ENCODE measurements around the gene TGFBR3.

DNA sequence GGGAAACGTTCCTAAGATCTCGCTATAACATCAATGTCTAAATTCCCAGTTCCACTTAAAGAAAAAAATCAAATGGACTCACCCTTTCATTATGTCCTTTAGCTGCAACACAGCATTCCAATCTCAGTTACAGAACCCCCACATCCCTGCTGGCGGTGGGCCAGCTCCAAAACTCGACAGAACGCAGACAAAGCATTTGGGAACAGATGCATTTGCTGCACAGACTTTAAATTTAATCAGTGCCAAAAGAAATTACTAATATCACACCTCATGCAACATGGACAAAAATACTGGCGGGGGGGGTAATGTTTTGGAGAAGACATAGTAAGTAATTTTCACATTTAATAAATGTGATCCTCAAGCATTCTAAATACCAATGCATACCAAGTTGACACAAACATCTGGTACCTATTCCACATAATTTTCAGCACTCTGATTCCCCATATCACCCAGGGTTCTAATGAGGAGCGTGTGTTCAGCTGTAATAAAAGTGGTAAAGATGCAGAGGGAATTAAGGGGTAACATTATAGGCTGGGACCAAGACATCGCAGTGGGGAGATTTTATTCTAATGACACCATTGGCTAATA lies 79.7 kb downstream of the TGFBR3 start:
- no peak for TF ChIP-seq POLR2A (IDR thresholded peaks at IDR 0.05; ENCODE audit: control extremely low read depth in 1 of 2, low read depth in 2 of 2, low read length in 2 of 2)
- TF ChIP-seq, protein P1, sequence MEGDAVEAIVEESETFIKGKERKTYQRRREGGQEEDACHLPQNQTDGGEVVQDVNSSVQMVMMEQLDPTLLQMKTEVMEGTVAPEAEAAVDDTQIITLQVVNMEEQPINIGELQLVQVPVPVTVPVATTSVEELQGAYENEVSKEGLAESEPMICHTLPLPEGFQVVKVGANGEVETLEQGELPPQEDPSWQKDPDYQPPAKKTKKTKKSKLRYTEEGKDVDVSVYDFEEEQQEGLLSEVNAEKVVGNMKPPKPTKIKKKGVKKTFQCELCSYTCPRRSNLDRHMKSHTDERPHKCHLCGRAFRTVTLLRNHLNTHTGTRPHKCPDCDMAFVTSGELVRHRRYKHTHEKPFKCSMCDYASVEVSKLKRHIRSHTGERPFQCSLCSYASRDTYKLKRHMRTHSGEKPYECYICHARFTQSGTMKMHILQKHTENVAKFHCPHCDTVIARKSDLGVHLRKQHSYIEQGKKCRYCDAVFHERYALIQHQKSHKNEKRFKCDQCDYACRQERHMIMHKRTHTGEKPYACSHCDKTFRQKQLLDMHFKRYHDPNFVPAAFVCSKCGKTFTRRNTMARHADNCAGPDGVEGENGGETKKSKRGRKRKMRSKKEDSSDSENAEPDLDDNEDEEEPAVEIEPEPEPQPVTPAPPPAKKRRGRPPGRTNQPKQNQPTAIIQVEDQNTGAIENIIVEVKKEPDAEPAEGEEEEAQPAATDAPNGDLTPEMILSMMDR (IDR thresholded peaks at IDR 0.05; ENCODE audit: control extremely low read depth in 1 of 3, insufficient read depth in 1 of 3, low read depth in 1 of 3, low read length in 3 of 3): no peak

All from H1 (cell line).